C4-2B (cell line): ENCODE results near the gene RRAS2.

ENCODE experiments used
- CTCF ChIP-seq: fragments of 450-650 bp; conservative IDR thresholded peaks from 2 replicates; pipeline ENCODE4 v1.5.1; 2017; ENCODE audit warnings: mild to moderate bottlenecking
- ZFX ChIP-seq: fragments of 450-650 bp; IDR thresholded peaks from 2 replicates; pipeline ENCODE4 v1.6.1; 2017

GRCh38 chr11:14347991-14348390 is 11.0 kb downstream of the RRAS2 start:
- TF ChIP-seq CTCF (no peak), ZFX (no peak)
